ENCODE results near the gene PRMT3.

GRCh38 chr11:20452585-20452984 is 65.1 kb downstream of the PRMT3 start:
- TF ChIP-seq FOXP4 (CRISPR knock-in tag; IDR thresholded peaks at IDR 0.05): no peak
- TF ChIP-seq SP1 (CRISPR knock-in tag; conservative IDR thresholded peaks at IDR 0.05): no peak
- TF ChIP-seq, protein P1, sequence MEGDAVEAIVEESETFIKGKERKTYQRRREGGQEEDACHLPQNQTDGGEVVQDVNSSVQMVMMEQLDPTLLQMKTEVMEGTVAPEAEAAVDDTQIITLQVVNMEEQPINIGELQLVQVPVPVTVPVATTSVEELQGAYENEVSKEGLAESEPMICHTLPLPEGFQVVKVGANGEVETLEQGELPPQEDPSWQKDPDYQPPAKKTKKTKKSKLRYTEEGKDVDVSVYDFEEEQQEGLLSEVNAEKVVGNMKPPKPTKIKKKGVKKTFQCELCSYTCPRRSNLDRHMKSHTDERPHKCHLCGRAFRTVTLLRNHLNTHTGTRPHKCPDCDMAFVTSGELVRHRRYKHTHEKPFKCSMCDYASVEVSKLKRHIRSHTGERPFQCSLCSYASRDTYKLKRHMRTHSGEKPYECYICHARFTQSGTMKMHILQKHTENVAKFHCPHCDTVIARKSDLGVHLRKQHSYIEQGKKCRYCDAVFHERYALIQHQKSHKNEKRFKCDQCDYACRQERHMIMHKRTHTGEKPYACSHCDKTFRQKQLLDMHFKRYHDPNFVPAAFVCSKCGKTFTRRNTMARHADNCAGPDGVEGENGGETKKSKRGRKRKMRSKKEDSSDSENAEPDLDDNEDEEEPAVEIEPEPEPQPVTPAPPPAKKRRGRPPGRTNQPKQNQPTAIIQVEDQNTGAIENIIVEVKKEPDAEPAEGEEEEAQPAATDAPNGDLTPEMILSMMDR (IDR thresholded peaks at IDR 0.05): no peak
- TF ChIP-seq MXD4 (CRISPR knock-in tag; IDR thresholded peaks at IDR 0.05; ENCODE audit: borderline replicate concordance): no peak
- TF ChIP-seq SMAD3 (CRISPR knock-in tag; IDR thresholded peaks at IDR 0.05; ENCODE audit: borderline replicate concordance): no peak
- no peak for TF ChIP-seq JAZF1 (CRISPR knock-in tag; IDR thresholded peaks at IDR 0.05)
- TF ChIP-seq HMGXB4 (CRISPR knock-in tag; IDR thresholded peaks at IDR 0.05): no peak
- no peak for TF ChIP-seq NR2C2 (CRISPR knock-in tag; IDR thresholded peaks at IDR 0.05)
- no peak for TF ChIP-seq ETV6 (CRISPR knock-in tag; IDR thresholded peaks at IDR 0.05)

Measured in WTC11 (cell line).